Spinal cord (tissue), 10 donors: ENCODE data around the gene MYO1A. TPM values are rescaled to one million over a fixed set of nuclear protein-coding genes. Genes with fewer than 3 reads are reported as not detected.
A peak's percentile ranks its signal among the peaks of the same experiment; 100 is the strongest.
"Not testable (repeated sequence)": the region's sequence is repeated elsewhere in the genome, so short reads cannot be mapped to it uniquely, and the experiment has no call there.

ENCODE experiments used
- DNase-seq, 6 donors: peaks; one replicate each; pipeline versions ENCODE4 v3.0.0 to v3.0.0-alpha.2; 2013 to 2015; ENCODE audit warnings: low spot score in 6 of 6, low read depth in 4 of 6
- H3K27ac ChIP-seq: one replicate; pipeline ENCODE4 v1.5.1; 2013; ENCODE audit warnings: low read depth, low read length, control low read depth
- H3K27me3 ChIP-seq: one replicate; pipeline ENCODE4 v1.6.1; 2013; ENCODE audit warnings: low read length; ENCODE audit not compliant: control insufficient read depth, insufficient read depth
- H3K36me3 ChIP-seq: one replicate; pipeline ENCODE4 v1.6.1; 2013; ENCODE audit warnings: low read length; ENCODE audit not compliant: control insufficient read depth, insufficient read depth
- H3K4me1 ChIP-seq: one replicate; pipeline ENCODE4 v1.6.1; 2013; ENCODE audit warnings: low read length; ENCODE audit not compliant: control insufficient read depth, insufficient read depth
- H3K4me3 ChIP-seq: one replicate; pipeline ENCODE4 v1.5.1; 2013; ENCODE audit warnings: low read depth, low read length, control low read depth
- H3K9me3 ChIP-seq: one replicate; pipeline ENCODE4 v1.6.1; 2013; ENCODE audit warnings: low read length; ENCODE audit not compliant: control insufficient read depth, insufficient read depth
- WGBS: methylation state at CpG from one replicate; pipeline ENCODE4 v1.1.5; 2013; ENCODE audit warnings: missing lambda C conversion rate; ENCODE audit not compliant: insufficient coverage; 5-methylcytosine and 5-hydroxymethylcytosine counted together
- polyA plus RNA-seq, 2 donors: library from polyadenylated mRNA; unstranded; fragments of 120-200 nt; gene quantifications; one replicate each; pipeline ENCODE4 v1.2.1, GENCODE V29; 2013; ENCODE audit not compliant: insufficient read length in 2 of 2
- total RNA-seq, 2 donors: library from RNA; depleted of rRNA in 1 of 2; stranded (reverse); fragments of 120-200 nt in 1 of 2; fragments of >200 nt in 1 of 2; gene quantifications; one replicate each; pipeline versions ENCODE4 v1.2.3 to v1.2.4, GENCODE V29; 2013 to 2014
- donor health status: healthy.

The MYO1A gene
- total and polyA plus RNA-seq, 4 donors: 0.17 to 0.69 (median 0.28) TPM; not detected in 1

GRCh38 chr12:56990648-56991318, 59.1 kb downstream of the MYO1A start:
- Histone ChIP-seq H3K4me1 (peaks cover 10% of the 10 kb centered on the region), H3K9me3 (no peaks in the 10 kb centered on the region), H3K27me3 (no peaks in the 10 kb centered on the region), H3K4me3 (no peak overlapping the region), H3K27ac (no peak overlapping the region), H3K36me3 (peaks cover 13% of the 10 kb centered on the region)
- DNase-seq: no peak
- WGBS: 72% methylated on average over 6 of the region's 7 CpGs

- peaks cover 6% of the 10 kb centered on the region for H3K36me3 ChIP-seq
- DNase-seq: no peak
- no peak overlapping the region for H3K27ac ChIP-seq
- no peak overlapping the region for H3K4me3 ChIP-seq
- H3K27me3 ChIP-seq: no peaks in the 10 kb centered on the region
- H3K4me1 ChIP-seq: peaks cover 10% of the 10 kb centered on the region
- H3K9me3 ChIP-seq: no peaks in the 10 kb centered on the region
- 100% methylated on average over 1 of the region's 7 CpGs for WGBS
Observed at GRCh38 chr12:56989861-56990610, 59.9 kb downstream of the MYO1A start.

GRCh38 chr12:56988207-56988739, 61.7 kb downstream of the MYO1A start:
- Histone ChIP-seq H3K36me3 (no peaks in the 10 kb centered on the region), H3K4me3 (no peak overlapping the region), H3K27ac (no peak overlapping the region), H3K4me1 (peaks cover 10% of the 10 kb centered on the region), H3K9me3 (no peaks in the 10 kb centered on the region), H3K27me3 (no peaks in the 10 kb centered on the region)
- WGBS: 69% methylated on average over 1 of the region's 5 CpGs
- DNase-seq: no peak

- WGBS: 61% methylated on average over 4 of the region's 11 CpGs
- H3K27ac ChIP-seq: no peak overlapping the region
- H3K27me3 ChIP-seq: no peaks in the 10 kb centered on the region
- DNase-seq: peak in 5 of 6 donors; percentile 62 to 92 (median 76)
- H3K4me1 ChIP-seq: peaks cover 10% of the 10 kb centered on the region
- H3K4me3 ChIP-seq: no peak overlapping the region
- H3K9me3 ChIP-seq: no peaks in the 10 kb centered on the region
- no peaks in the 10 kb centered on the region for H3K36me3 ChIP-seq
Observed at GRCh38 chr12:56987551-56988053, 62.3 kb downstream of the MYO1A start.

DNA sequence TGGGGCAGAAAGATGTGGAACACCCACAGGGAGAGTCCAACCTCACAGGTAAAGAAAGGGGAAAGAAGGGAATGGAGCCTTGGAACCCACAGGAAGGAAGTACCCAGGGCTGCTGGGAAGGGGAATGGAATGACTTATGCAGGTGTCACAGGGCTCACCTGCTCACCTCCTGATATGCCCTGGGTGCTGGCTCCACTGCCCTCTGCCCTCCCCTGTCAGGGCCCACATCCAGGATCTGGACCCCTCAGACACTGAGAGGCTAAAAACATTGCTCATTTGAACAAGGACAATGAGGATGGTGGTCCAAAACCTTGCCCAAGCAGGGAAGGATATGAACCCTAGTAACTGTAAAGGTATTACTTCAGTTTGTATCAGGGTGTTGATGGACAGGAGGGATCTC, 62.9 kb downstream of the MYO1A start:
- Histone ChIP-seq H3K36me3 (no peaks in the 10 kb centered on the region), H3K27ac (no peak overlapping the region), H3K9me3 (no peaks in the 10 kb centered on the region), H3K27me3 (no peaks in the 10 kb centered on the region), H3K4me3 (no peak overlapping the region), H3K4me1 (peaks cover 10% of the 10 kb centered on the region)
- DNase-seq: no peak

- not testable (repeated sequence) for H3K4me1 ChIP-seq, H3K36me3 ChIP-seq, H3K4me3 ChIP-seq, H3K27ac ChIP-seq, H3K27me3 ChIP-seq, H3K9me3 ChIP-seq, DNase-seq
- WGBS: 74% methylated on average over 4 of the region's 6 CpGs
Observed at GRCh38 chr12:56985714-56986113, 64.2 kb downstream of the MYO1A start.

DNA sequence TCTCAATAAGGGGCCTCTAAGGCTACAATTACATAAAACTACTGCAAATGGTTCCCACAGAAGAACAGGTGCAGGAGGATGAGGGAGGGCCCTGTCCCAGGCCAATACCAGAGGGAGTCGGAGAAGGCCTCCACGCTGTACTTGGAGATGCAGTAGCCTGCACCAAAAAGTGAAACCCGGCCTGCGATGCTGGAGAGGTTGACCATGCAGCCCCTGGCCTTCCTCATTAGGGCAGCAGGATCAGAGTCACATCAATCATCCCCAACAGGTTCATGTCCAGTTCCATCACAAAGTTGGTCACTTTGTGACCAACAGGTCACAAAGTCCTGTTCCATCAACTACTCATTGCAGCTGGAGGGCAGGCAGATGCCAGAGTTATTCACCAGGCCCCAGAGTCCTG, 66.5 kb downstream of the MYO1A start:
- Histone ChIP-seq H3K27me3 (no peaks in the 10 kb centered on the region), H3K36me3 (no peaks in the 10 kb centered on the region), H3K4me3 (no peak overlapping the region), H3K27ac (no peak overlapping the region), H3K4me1 (peaks cover 10% of the 10 kb centered on the region), H3K9me3 (no peaks in the 10 kb centered on the region)
- no peak for DNase-seq
- 100% methylated on average over 2 of the region's 4 CpGs for WGBS

DNA sequence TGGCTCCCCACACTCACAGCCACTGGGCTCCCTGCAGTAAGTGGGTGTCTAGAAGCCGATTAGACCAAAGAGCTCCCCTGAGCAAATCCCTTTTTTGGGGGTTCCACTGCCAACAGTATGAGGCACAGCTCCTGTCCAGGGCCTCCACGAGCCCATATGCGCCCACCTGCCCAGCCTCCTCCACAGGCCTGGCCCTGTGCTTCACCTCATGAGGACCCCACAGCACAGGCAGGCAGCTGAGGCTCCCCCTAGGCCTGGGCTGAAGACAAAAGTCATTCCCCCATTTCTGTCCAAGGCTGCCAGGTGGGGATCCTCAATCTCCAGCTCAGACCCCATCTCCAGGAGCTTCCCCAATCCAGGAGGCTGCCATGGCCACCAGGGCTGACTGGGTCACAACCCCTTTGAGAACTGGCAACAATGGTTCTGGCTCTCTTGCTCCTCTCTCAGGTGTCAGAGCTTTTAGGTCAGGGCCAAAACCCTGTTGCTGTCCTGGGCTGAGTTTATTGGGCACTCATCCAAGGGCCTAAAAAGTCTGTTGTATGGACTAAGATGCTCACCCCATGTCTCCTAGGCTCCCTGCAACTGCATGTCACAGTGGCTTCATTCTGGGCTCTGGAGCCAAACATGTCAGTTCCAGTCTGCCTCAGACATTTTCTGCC, 67.2 kb downstream of the MYO1A start:
- not testable (repeated sequence) for DNase-seq, H3K4me1 ChIP-seq
- WGBS: 93% methylated on average over 2 of the region's 3 CpGs

DNA sequence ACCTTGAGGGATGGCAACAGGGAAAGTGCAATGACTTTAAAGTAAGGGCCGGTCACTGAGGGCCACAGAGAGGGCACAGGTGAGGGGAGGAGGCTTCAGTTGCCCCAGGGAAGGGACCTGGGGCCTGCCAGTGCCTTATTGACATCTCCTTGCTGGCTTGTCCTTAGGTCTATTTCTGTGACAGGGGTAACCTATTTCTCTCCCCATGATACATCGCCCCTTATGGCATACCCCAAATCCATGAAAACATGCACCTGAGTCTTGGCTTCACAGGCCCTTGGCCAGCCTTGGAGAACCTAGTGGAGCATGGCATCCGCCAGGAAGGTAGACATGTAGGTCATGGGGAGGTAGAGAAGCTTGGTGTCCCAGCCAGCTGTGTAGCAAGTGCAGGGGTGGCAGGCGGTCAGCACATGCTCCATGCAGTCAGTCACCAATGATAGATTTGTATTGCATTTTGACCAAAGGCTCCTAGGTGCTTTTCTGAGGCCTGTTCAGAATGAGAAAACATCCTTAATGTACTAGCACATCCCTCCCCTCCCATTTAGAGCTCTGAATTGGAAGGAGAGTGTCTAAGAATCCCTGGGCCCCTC, 68.9 kb downstream of the MYO1A start:
- Histone ChIP-seq H3K4me1 (no peaks in the 10 kb centered on the region), H3K9me3 (no peaks in the 10 kb centered on the region), H3K4me3 (no peak overlapping the region), H3K27me3 (no peaks in the 10 kb centered on the region), H3K36me3 (no peaks in the 10 kb centered on the region), H3K27ac (no peak overlapping the region)
- no peak for DNase-seq
- WGBS: 93% methylated on average over 3 of the region's 4 CpGs

More for the DNA sequence above, 67.2 kb downstream of the MYO1A start:
- not testable (repeated sequence) for H3K27ac ChIP-seq, H3K36me3 ChIP-seq, H3K9me3 ChIP-seq, H3K27me3 ChIP-seq, H3K4me3 ChIP-seq
